ENCODE results near the gene TAS2R13. TPM values are rescaled to one million over a fixed set of nuclear protein-coding genes. Genes with fewer than 3 reads are reported as not detected.

TAS2R13 gene
- total RNA-seq, 2 donors from 2014 or later = 1.2 to 4.3 TPM

Other genes with a start within 250 kb of the TAS2R13 start
- 10 to 100 TPM; 10.7 to 30.3 TPM for gene STYK1, start 235.5 kb downstream of the TAS2R13 start, total RNA-seq
- 100 to 1,000 TPM; 147 to 210 TPM for gene YBX3, start 186.2 kb downstream of the TAS2R13 start, total RNA-seq
- not detected for gene TAS2R7, start 106.9 kb downstream of the TAS2R13 start, total RNA-seq
- gene TAS2R8, start 102.3 kb downstream of the TAS2R13 start, total RNA-seq = not detected
- gene TAS2R9, start 99.4 kb downstream of the TAS2R13 start, total RNA-seq = not detected
- gene TAS2R10, start 83.2 kb downstream of the TAS2R13 start, total RNA-seq = 1 to 10 TPM in 1 of 2 donors, under 1 TPM in 1; 0.64 to 1.0 TPM
- 1 to 10 TPM; 2.5 to 3.1 TPM for gene PRR4, start 60.1 kb downstream of the TAS2R13 start, total RNA-seq
- 10 to 100 TPM; 14.1 to 63.8 TPM for gene PRH1, start 25.3 kb downstream of the TAS2R13 start, total RNA-seq
- gene PRH2, start 19.7 kb upstream of the TAS2R13 start, total RNA-seq = not detected
- gene TAS2R14, start 29.7 kb upstream of the TAS2R13 start, total RNA-seq = 1 to 10 TPM; 2.3 to 6.2 TPM
- 1 to 10 TPM; 1.5 to 7.0 TPM for gene TAS2R50, start 77.3 kb upstream of the TAS2R13 start, total RNA-seq
- gene TAS2R20, start 88.7 kb upstream of the TAS2R13 start, total RNA-seq = 1 to 10 TPM; 1.6 to 5.2 TPM
- gene TAS2R19, start 113.1 kb upstream of the TAS2R13 start, total RNA-seq = 10 to 100 TPM in 1 of 2 donors, 1 to 10 TPM in 1; 4.2 to 11.7 TPM
- 10 to 100 TPM in 1 of 2 donors, 1 to 10 TPM in 1; 4.8 to 11.4 TPM for gene TAS2R31, start 121.8 kb upstream of the TAS2R13 start, total RNA-seq
- gene TAS2R46, start 152.7 kb upstream of the TAS2R13 start, total RNA-seq = 1 to 10 TPM; 1.5 to 5.6 TPM
- gene TAS2R43, start 182.8 kb upstream of the TAS2R13 start, total RNA-seq = 1 to 10 TPM; 1.0 to 6.6 TPM
- 1 to 10 TPM; 3.6 to 8.7 TPM for gene TAS2R30, start 225.1 kb upstream of the TAS2R13 start, total RNA-seq